Ovary (tissue), 3 donors: ENCODE measurements around the gene CRYL1.

Source experiments
- CTCF ChIP-seq, 3 donors: fragments of 450-650 bp in 2 of 3; fragments of 200-600 bp in 1 of 3; IDR thresholded peaks; one replicate each; pipeline versions ENCODE4 v1.5.1 to v1.8.0; 2016 to 2022; ENCODE audit warnings: antibody characterized with exemption in 3 of 3, mild to moderate bottlenecking in 1 of 3
- EP300 ChIP-seq: sonication (generic); formaldehyde crosslinking; IDR thresholded peaks from one replicate; pipeline ENCODE4 v1.6.1; 2017; ENCODE audit warnings: antibody characterized with exemption
- POLR2A ChIP-seq: fragments of 450-650 bp; IDR thresholded peaks from one replicate; pipeline ENCODE4 v1.6.1; 2017; ENCODE audit warnings: antibody characterized with exemption, mild to moderate bottlenecking, moderate library complexity
- donor health status: DM: no; HTN: no; CAD: no.

- TF ChIP-seq CTCF (IDR thresholded peaks at IDR 0.05) (no peak), POLR2A (no peak), EP300 (no peak)
These were observed 133.8 kb downstream of the CRYL1 start for GRCh38 chr13:20391597-20392452.
